Liver (tissue), 9 donors: ENCODE results near the gene BACH1. TPM values are rescaled to one million over a fixed set of nuclear protein-coding genes. Genes with fewer than 3 reads are reported as not detected.

Experiments used
- DNase-seq: peaks from one replicate; pipeline ENCODE4 v3.0.0-alpha.2; 2017; ENCODE audit warnings: low spot score
- H3K27ac ChIP-seq, 2 donors: one replicate each; pipeline ENCODE4 v1.7.0; 2013; ENCODE audit warnings: inconsistent platforms in 2 of 2, low read length in 2 of 2, control low read depth in 1 of 2, low read depth in 1 of 2, mild to moderate bottlenecking in 1 of 2
- H3K27me3 ChIP-seq, 4 donors: one replicate each; pipeline versions ENCODE4 v1.6.1 to v1.7.0; 2013; ENCODE audit warnings: low read length in 3 of 4, inconsistent platforms in 1 of 4, mild to moderate bottlenecking in 1 of 4, moderate library complexity in 1 of 4; ENCODE audit not compliant: control insufficient read depth in 4 of 4, insufficient read depth in 4 of 4
- H3K36me3 ChIP-seq, 4 donors: one replicate each; pipeline versions ENCODE4 v1.6.1 to v1.7.0; 2013; ENCODE audit warnings: low read length in 3 of 4, mild to moderate bottlenecking in 3 of 4, low read depth in 1 of 4, moderate library complexity in 1 of 4; ENCODE audit not compliant: control insufficient read depth in 4 of 4, insufficient read depth in 3 of 4
- H3K4me1 ChIP-seq, 4 donors: one replicate each; pipeline versions ENCODE4 v1.6.1 to v1.7.0; 2013; ENCODE audit warnings: low read length in 3 of 4, mild to moderate bottlenecking in 3 of 4, moderate library complexity in 1 of 4; ENCODE audit not compliant: control insufficient read depth in 4 of 4, insufficient read depth in 4 of 4
- H3K4me3 ChIP-seq, 3 donors: one replicate each; pipeline versions ENCODE4 v1.6.1 to v1.7.0; 2013; ENCODE audit warnings: low read length in 3 of 3, control low read depth in 1 of 3, low read depth in 1 of 3, mild to moderate bottlenecking in 1 of 3
- H3K9ac ChIP-seq, 2 donors: one replicate each; pipeline ENCODE4 v1.7.0; 2013; ENCODE audit warnings: low read length in 2 of 2, mild to moderate bottlenecking in 2 of 2, moderate library complexity in 2 of 2, control low read depth in 1 of 2, low read depth in 1 of 2
- H3K9me3 ChIP-seq, 4 donors: one replicate each; pipeline versions ENCODE4 v1.6.1 to v1.7.0; 2013; ENCODE audit warnings: low read length in 3 of 4; ENCODE audit not compliant: control insufficient read depth in 4 of 4
- CTCF ChIP-seq: fragments of 150-350 bp; IDR thresholded peaks from 2 replicates; pipeline ENCODE4 v1.5.1; 2017; ENCODE audit warnings: improper control_type of control experiment, low read depth, low read length; ENCODE audit not compliant: missing input control
- EGR1 ChIP-seq, 2 donors: IDR thresholded peaks; 2 replicates each; pipeline ENCODE4 v1.6.1; 2016 to 2018; ENCODE audit warnings: antibody characterized with exemption in 2 of 2, low read depth in 2 of 2
- FOXA1 ChIP-seq: IDR thresholded peaks from 2 replicates; pipeline ENCODE4 v1.6.1; 2016; ENCODE audit warnings: antibody characterized with exemption
- FOXA2 ChIP-seq: IDR thresholded peaks from 2 replicates; pipeline ENCODE4 v1.6.1; 2016; ENCODE audit warnings: antibody characterized with exemption
- HNF4A ChIP-seq, 2 donors: conservative IDR thresholded peaks; 2 replicates each; pipeline ENCODE4 v1.6.1; 2016; ENCODE audit warnings: antibody characterized with exemption in 2 of 2, mild to moderate bottlenecking in 2 of 2
- HNF4G ChIP-seq: IDR thresholded peaks from 2 replicates; pipeline ENCODE4 v1.6.1; 2016; ENCODE audit warnings: antibody characterized with exemption
- JUND ChIP-seq, 2 donors: IDR thresholded peaks; 2 replicates each; pipeline ENCODE4 v1.6.1; 2016; ENCODE audit warnings: antibody characterized with exemption in 2 of 2
- NR2F2 ChIP-seq: IDR thresholded peaks from 2 replicates; pipeline ENCODE4 v1.6.1; 2016; ENCODE audit warnings: antibody characterized with exemption
- RAD21 ChIP-seq, 2 donors: IDR thresholded peaks; 2 replicates each; pipeline ENCODE4 v1.6.1; 2016; ENCODE audit warnings: antibody characterized with exemption in 2 of 2, mild to moderate bottlenecking in 2 of 2
- RXRA ChIP-seq, 2 donors: IDR thresholded peaks; 2 replicates each; pipeline ENCODE4 v1.6.1; 2017 to 2018; ENCODE audit warnings: antibody characterized with exemption in 2 of 2, mild to moderate bottlenecking in 1 of 2
- SP1 ChIP-seq: IDR thresholded peaks from 2 replicates; pipeline ENCODE4 v1.6.1; 2018; ENCODE audit warnings: antibody characterized with exemption, mild to moderate bottlenecking
- TAF1 ChIP-seq: conservative IDR thresholded peaks from 2 replicates; pipeline ENCODE4 v1.6.1; 2016; ENCODE audit warnings: antibody characterized with exemption, mild to moderate bottlenecking
- YY1 ChIP-seq: IDR thresholded peaks from 2 replicates; pipeline ENCODE4 v1.6.1; 2016; ENCODE audit warnings: antibody characterized with exemption, mild to moderate bottlenecking
- ZBTB33 ChIP-seq: IDR thresholded peaks from 2 replicates; pipeline ENCODE4 v1.6.1; 2016; ENCODE audit warnings: antibody characterized with exemption
- WGBS: extraction: QIAGEN DNeasy Blood & Tissue Kit; methylation state at CpG from one replicate; pipeline ENCODE4 v1.1.7; 2013; 5-methylcytosine and 5-hydroxymethylcytosine counted together
- polyA plus RNA-seq, 2 donors: library from polyadenylated mRNA; stranded (reverse) in 1 of 2; unstranded in 1 of 2; fragments of 200-250 nt in 1 of 2; fragments of >200 nt in 1 of 2; fragmentation: Nextera tagmentation in 1 of 2; extraction: Ambion mirVana in 1 of 2; gene quantifications; one replicate each; pipeline versions ENCODE4 v1.2.1 to v1.2.3, GENCODE V29; 2013 to 2015
- total RNA-seq, 2 donors: library from RNA; depleted of rRNA; stranded (reverse); fragments of >200 nt; gene quantifications; one replicate each; pipeline ENCODE4 v1.2.3, GENCODE V29; 2014
- TF ChIP-seq, protein P1 (sequence below): IDR thresholded peaks from 2 replicates; pipeline ENCODE4 v1.6.1; 2016; ENCODE audit warnings: antibody characterized with exemption
- TF ChIP-seq, protein P2 (sequence below): IDR thresholded peaks from 2 replicates; pipeline ENCODE4 v1.6.1; 2016; ENCODE audit warnings: antibody characterized with exemption
- donor health status: healthy.
- donor health status: healthy.
- donor health status: healthy.
- donor health status: healthy.
- donor health status: healthy.

The BACH1 gene
- total and polyA plus RNA-seq, 4 donors: 7.5 to 47.1 (median 19.9) TPM

GRCh38 chr21:29312981-29313380, 14.3 kb downstream of the BACH1 start:
- H3K4me3 ChIP-seq: no peak overlapping the region
- H3K4me1 ChIP-seq: peaks cover 0 to 11% (median 1%) of the 10 kb centered on the region in 4 donors
- TF ChIP-seq SP1: no peak
- TF ChIP-seq JUND (IDR thresholded peaks at IDR 0.05): no peak
- TF ChIP-seq NR2F2: no peak
- no peak for TF ChIP-seq HNF4A (conservative IDR thresholded peaks at IDR 0.05)
- TF ChIP-seq HNF4G: no peak
- TF ChIP-seq ZBTB33: no peak
- TF ChIP-seq RXRA (IDR thresholded peaks at IDR 0.05): no peak
- no peak for TF ChIP-seq FOXA2
- TF ChIP-seq YY1: no peak
- TF ChIP-seq FOXA1: no peak
- TF ChIP-seq RAD21 (IDR thresholded peaks at IDR 0.05): no peak
- TF ChIP-seq, protein P1, sequence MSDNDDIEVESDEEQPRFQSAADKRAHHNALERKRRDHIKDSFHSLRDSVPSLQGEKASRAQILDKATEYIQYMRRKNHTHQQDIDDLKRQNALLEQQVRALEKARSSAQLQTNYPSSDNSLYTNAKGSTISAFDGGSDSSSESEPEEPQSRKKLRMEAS: no peak
- TF ChIP-seq EGR1 (IDR thresholded peaks at IDR 0.05; ENCODE audit: low read depth in 2 of 2): no peak
- TF ChIP-seq TAF1: no peak
- no peak for TF ChIP-seq CTCF
- WGBS: 79% methylated on average over 7 of the region's 7 CpGs
- H3K27me3 ChIP-seq: no peaks in the 10 kb centered on the region
- no peak for DNase-seq
- peaks cover 0 to 2% (median under 1%) of the 10 kb centered on the region in 4 donors for H3K36me3 ChIP-seq
- H3K27ac ChIP-seq: no peak overlapping the region
- no peaks in the 10 kb centered on the region for H3K9me3 ChIP-seq
- no peak overlapping the region for H3K9ac ChIP-seq

- H3K9me3 ChIP-seq: no peaks in the 10 kb centered on the region
- peaks cover 0 to 2% (median 0%) of the 10 kb centered on the region in 4 donors for H3K36me3 ChIP-seq
- no peak overlapping the region for H3K9ac ChIP-seq
- DNase-seq: no peak
- H3K4me1 ChIP-seq: peaks cover 0 to 15% (median 8%) of the 10 kb centered on the region in 4 donors
- no peaks in the 10 kb centered on the region for H3K27me3 ChIP-seq
- no peak overlapping the region for H3K4me3 ChIP-seq
- TF ChIP-seq FOXA1 (no peak), JUND (IDR thresholded peaks at IDR 0.05) (no peak), ZBTB33 (no peak), TAF1 (no peak), HNF4G (no peak), RXRA (IDR thresholded peaks at IDR 0.05) (no peak), HNF4A (conservative IDR thresholded peaks at IDR 0.05) (no peak)
- TF ChIP-seq, protein P2, sequence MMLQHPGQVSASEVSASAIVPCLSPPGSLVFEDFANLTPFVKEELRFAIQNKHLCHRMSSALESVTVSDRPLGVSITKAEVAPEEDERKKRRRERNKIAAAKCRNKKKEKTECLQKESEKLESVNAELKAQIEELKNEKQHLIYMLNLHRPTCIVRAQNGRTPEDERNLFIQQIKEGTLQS: no peak
- WGBS: over 99% methylated on average over 2 of the region's 2 CpGs
- H3K27ac ChIP-seq: no peak overlapping the region
Observed at GRCh38 chr21:29313662-29314408, 15.1 kb downstream of the BACH1 start.
